Activated T-cell treated with anti-CD3 and anti-CD28 coated beads, Interleukin-2, amount 50 U/mL, for 4 hours (primary cell): ENCODE results near the gene DNMT1. TPM values are rescaled to one million over a fixed set of nuclear protein-coding genes. Genes with fewer than 3 reads are reported as not detected.
A peak's percentile ranks its signal among the peaks of the same experiment; 100 is the strongest.

ENCODE experiments used
- ATAC-seq, 2 donors: fragments of 200-7000 bp; cut with Tn5 transposase; one replicate each; pipeline ENCODE4 v1.10.0; 2021
- DNase-seq: peaks from one replicate; pipeline ENCODE4 v3.0.0-alpha.2; 2020
- H3K27me3 Mint-ChIP-seq: one replicate; pipeline ENCODE4 v1.8.0; 2021; ENCODE audit warnings: low read depth, mixed read lengths
- H3K36me3 Mint-ChIP-seq: one replicate; pipeline ENCODE4 v1.8.0; 2022; ENCODE audit warnings: mixed read lengths; ENCODE audit not compliant: insufficient read depth
- H3K4me1 Mint-ChIP-seq: one replicate; pipeline ENCODE4 v1.8.0; 2021; ENCODE audit warnings: low read depth, mixed read lengths
- H3K4me3 Mint-ChIP-seq: one replicate; pipeline ENCODE4 v1.8.0; 2021; ENCODE audit warnings: mild to moderate bottlenecking, moderate library complexity, mixed read lengths
- H3K9me3 Mint-ChIP-seq: one replicate; pipeline ENCODE4 v1.8.0; 2021; ENCODE audit warnings: mixed read lengths
- total RNA-seq, 3 donors: library from RNA; stranded (reverse); gene quantifications; one replicate each; pipeline ENCODE4 v1.2.1, GENCODE V29; 2021

The DNMT1 gene
- total RNA-seq, 3 donors from 2014 or later, result 353 to 433 (median 355) TPM

GRCh38 chr19:10135551-10136334, 59.0 kb downstream of the DNMT1 start:
- peaks cover 5% of the 10 kb centered on the region for H3K4me1 Mint-ChIP-seq
- no peak overlapping the region for H3K4me3 Mint-ChIP-seq
- DNase-seq (no peak), ATAC-seq (no peak)
- H3K9me3 Mint-ChIP-seq, result no peaks in the 10 kb centered on the region
- peaks cover 34% of the 10 kb centered on the region for H3K36me3 Mint-ChIP-seq
- no peaks in the 10 kb centered on the region for H3K27me3 Mint-ChIP-seq

DNA sequence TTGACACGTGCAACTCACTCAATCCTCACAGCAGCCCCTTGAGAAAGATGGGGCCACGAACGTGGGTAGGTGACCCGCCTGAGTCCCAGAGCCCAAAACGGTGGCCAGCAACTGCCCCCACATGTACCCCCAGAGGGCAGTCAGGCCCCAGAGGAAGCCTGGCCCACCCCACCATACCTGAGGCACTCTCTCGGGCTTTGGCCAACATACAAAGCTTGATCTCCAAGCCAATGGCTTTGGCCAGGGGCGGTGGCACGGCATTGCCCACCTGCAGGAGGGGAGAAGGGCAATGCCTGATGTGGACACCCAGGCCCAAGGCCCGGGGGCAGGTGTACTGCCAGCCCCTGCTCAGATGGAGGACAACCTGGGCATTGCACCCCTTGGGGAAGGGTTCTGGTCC, 60.7 kb downstream of the DNMT1 start:
- H3K9me3 Mint-ChIP-seq, result no peaks in the 10 kb centered on the region
- ATAC-seq (no peak), DNase-seq (no peak)
- H3K36me3 Mint-ChIP-seq, result peaks cover 26% of the 10 kb centered on the region
- H3K27me3 Mint-ChIP-seq, result no peaks in the 10 kb centered on the region
- H3K4me3 Mint-ChIP-seq, result no peak overlapping the region
- no peaks in the 10 kb centered on the region for H3K4me1 Mint-ChIP-seq

GRCh38 chr19:10133596-10133995, 61.2 kb downstream of the DNMT1 start:
- Mint-ChIP-seq H3K36me3 (peaks cover 25% of the 10 kb centered on the region), H3K4me1 (no peaks in the 10 kb centered on the region), H3K9me3 (no peaks in the 10 kb centered on the region), H3K27me3 (no peaks in the 10 kb centered on the region), H3K4me3 (no peak overlapping the region)
- DNase-seq (no peak), ATAC-seq (no peak)

DNA sequence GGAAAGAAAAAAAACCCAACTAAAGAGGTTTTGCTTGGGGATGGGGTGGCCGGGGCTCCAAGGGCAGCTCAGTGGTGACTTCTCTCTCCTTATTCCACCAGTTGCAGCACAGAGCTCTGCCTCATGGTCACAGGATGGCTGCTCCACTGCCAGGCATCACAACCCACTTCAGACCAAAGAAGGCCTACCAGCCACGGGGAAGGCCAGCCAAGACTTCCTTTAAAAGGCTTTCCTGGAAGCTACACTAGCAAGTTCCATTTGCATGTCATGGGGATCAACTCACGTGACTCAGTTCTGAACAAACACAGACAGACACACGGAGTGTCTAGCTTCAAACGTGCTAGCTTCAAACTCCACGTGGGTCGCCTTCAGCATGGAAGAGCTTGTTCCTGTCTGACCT, 61.8 kb downstream of the DNMT1 start:
- no peak for DNase-seq
- peaks cover 22% of the 10 kb centered on the region for H3K36me3 Mint-ChIP-seq
- H3K27me3 Mint-ChIP-seq, result no peaks in the 10 kb centered on the region
- H3K9me3 Mint-ChIP-seq, result no peaks in the 10 kb centered on the region
- no peak for ATAC-seq
- H3K4me3 Mint-ChIP-seq, result no peak overlapping the region
- no peaks in the 10 kb centered on the region for H3K4me1 Mint-ChIP-seq

- no peak for ATAC-seq
- DNase-seq, result no peak
- Mint-ChIP-seq H3K9me3 (no peaks in the 10 kb centered on the region), H3K27me3 (no peaks in the 10 kb centered on the region), H3K4me1 (no peaks in the 10 kb centered on the region), H3K36me3 (peaks cover 3% of the 10 kb centered on the region), H3K4me3 (no peak overlapping the region)
Observed at GRCh38 chr19:10126213-10126639, 68.5 kb downstream of the DNMT1 start.

DNA sequence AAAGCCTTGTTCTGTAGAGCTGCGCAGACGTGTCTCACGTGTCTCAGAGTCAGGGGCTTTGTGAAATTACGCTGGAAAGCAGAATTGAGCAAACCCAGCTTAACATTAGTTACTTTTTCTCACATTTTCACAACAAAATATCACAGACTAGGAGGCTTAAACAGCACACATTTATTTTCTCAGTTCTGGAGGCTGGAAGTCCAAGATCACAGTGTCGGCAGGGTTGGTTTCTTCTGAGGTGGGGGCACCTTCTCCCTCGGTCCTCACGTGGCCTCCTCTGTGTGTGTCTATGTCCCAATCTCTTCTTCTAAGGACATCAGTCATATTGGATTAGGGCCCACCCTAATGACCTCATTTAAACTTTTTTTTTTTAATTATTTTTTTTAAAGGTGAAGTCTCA, 70.3 kb downstream of the DNMT1 start:
- DNase-seq (no peak), ATAC-seq (no peak)
- Mint-ChIP-seq H3K4me1 (peaks cover 8% of the 10 kb centered on the region), H3K36me3 (peaks cover 3% of the 10 kb centered on the region), H3K27me3 (no peaks in the 10 kb centered on the region), H3K9me3 (no peaks in the 10 kb centered on the region), H3K4me3 (no peak overlapping the region)

GRCh38 chr19:10122045-10122444, 72.7 kb downstream of the DNMT1 start:
- Mint-ChIP-seq H3K4me3 (no peak overlapping the region), H3K36me3 (peaks cover 12% of the 10 kb centered on the region), H3K27me3 (no peaks in the 10 kb centered on the region), H3K4me1 (peaks cover 20% of the 10 kb centered on the region), H3K9me3 (no peaks in the 10 kb centered on the region)
- ATAC-seq, result no peak
- DNase-seq, result no peak

GRCh38 chr19:10120538-10121189, 74.1 kb downstream of the DNMT1 start:
- no peak overlapping the region for H3K4me3 Mint-ChIP-seq
- peaks cover 16% of the 10 kb centered on the region for H3K36me3 Mint-ChIP-seq
- no peak for DNase-seq

GRCh38 chr19:10118960-10119359, 75.8 kb downstream of the DNMT1 start:
- Mint-ChIP-seq H3K27me3 (no peaks in the 10 kb centered on the region), H3K9me3 (no peaks in the 10 kb centered on the region), H3K4me3 (peak overlapping the region; percentile 97), H3K4me1 (peaks cover 33% of the 10 kb centered on the region), H3K36me3 (peaks cover 16% of the 10 kb centered on the region)
- DNase-seq (no peak), ATAC-seq (no peak)

More at GRCh38 chr19:10120538-10121189, 74.1 kb downstream of the DNMT1 start:
- Mint-ChIP-seq H3K4me1 (peaks cover 30% of the 10 kb centered on the region), H3K27me3 (no peaks in the 10 kb centered on the region), H3K9me3 (no peaks in the 10 kb centered on the region)
- ATAC-seq, result no peak

DNA sequence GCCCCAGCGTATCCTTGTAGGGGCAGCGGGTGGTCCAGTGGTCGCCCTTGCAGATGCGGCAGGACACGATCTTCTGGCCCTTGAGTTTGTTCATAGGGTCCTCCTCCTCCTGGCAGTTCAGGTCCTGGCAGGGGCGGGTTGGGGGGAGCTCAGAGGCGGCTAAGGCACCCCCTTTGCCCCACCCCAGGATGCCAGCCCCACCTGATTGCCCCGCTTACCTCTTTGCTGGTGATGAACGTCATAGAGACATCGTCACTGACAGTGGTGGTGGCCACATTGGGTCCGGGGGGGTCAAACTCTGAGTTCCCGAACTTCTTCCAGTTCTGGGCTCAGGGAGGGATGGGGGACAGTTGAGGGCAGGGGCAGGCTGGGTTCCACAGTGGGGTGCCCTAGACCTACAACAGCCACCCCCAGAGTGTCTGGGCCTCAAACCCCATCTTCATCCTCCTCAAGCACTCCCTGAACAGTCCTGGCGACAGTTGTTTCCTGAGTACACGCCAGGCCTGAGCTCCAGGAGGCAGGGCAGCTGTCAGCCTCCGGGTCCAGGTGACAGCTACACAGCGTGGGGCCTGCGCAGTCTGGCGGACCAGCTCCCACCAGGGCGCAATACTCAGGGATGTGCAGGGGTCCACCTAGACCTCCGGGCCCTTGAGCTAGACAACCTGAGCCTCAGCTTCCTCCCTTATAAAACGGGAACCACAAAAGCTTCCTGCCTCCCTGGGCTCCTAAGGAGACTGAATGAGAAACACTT, 77.7 kb downstream of the DNMT1 start:
- no peak for DNase-seq
- peaks cover 16% of the 10 kb centered on the region for H3K36me3 Mint-ChIP-seq
- H3K9me3 Mint-ChIP-seq, result no peaks in the 10 kb centered on the region
- peak overlapping the region; percentile 46 for H3K4me3 Mint-ChIP-seq
- ATAC-seq, result no peak
- H3K4me1 Mint-ChIP-seq, result peaks cover 46% of the 10 kb centered on the region
- H3K27me3 Mint-ChIP-seq, result no peaks in the 10 kb centered on the region

DNA sequence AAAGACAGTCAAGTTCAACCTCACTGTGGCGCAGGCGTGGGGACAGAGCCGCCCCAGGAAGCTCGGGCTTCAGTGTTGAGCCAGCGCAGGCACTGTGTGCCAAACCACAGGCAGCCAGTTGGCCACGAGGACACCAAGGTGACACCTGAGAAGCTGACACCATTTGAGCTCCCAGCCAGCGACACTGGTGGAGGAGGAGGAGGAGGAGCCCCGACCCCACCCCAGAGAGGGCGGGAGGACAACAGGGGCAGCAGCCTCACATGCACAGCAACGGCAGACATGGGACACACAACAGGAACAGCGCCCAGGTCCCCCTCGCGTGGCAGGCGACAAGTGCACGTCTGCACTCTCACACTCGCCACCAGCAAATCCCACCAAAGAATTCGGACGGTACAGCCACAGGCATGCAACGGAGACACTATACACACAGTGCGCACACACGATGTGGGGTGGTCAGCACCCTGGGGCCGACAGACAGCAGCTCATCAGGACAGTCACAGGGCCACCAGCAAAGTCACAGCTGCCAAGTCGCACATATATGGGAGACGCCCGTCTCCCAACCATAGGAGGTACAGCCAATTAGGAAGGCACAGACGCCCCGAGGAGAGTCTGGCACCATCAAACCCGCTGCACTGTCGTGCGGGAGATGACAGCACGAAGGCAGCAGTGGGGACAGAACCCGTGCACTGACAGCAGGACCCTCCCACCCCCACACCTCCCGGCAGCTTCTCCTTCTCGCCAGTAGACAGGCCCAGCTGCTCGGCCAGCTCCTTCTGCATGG, 78.5 kb downstream of the DNMT1 start:
- H3K9me3 Mint-ChIP-seq, result no peaks in the 10 kb centered on the region
- DNase-seq (no peak), ATAC-seq (no peak)
- H3K4me3 Mint-ChIP-seq, result peak overlapping the region; percentile 56
- H3K4me1 Mint-ChIP-seq, result peaks cover 53% of the 10 kb centered on the region
- no peaks in the 10 kb centered on the region for H3K27me3 Mint-ChIP-seq
- H3K36me3 Mint-ChIP-seq, result peaks cover 21% of the 10 kb centered on the region

DNA sequence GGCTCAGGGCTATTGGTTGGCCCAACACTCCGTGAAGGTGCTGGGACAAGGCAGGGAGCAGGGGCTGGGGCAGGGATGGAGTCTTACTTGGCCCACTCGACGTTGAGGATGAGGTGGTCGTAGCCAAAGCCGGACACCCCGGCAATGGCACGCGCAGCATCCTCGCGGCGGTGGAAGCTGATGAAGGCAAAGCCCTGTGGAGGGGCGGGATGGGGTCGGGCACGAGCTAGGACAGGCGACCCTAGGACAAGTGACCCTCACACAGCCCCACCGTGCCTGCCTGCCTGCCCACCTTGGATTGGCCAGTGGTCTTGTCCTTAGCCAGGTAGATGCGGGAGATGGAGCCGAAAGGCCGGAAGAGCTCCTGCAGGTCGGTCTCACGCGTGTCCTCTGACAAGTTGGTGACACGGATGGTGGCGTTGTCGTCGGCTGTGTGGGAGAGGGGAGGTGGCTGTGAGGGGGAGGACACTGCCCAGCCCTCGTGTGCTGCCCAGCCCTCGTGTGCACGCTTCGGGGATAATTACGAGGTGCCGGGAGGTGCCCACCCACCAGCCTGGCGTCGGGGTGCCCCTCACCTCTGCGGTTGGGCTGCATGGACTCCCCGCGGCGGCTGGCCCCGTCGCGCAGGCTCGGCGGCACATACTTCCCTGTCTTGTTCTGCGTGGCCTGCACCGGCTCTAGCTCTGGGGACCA, 79.2 kb downstream of the DNMT1 start:
- no peak overlapping the region for H3K4me3 Mint-ChIP-seq
- DNase-seq (no peak), ATAC-seq (no peak)
- no peaks in the 10 kb centered on the region for H3K27me3 Mint-ChIP-seq
- H3K9me3 Mint-ChIP-seq, result no peaks in the 10 kb centered on the region
- peaks cover 56% of the 10 kb centered on the region for H3K4me1 Mint-ChIP-seq
- H3K36me3 Mint-ChIP-seq, result peaks cover 25% of the 10 kb centered on the region

GRCh38 chr19:10114651-10115391, 79.9 kb downstream of the DNMT1 start:
- DNase-seq (no peak), ATAC-seq (no peak)
- H3K27me3 Mint-ChIP-seq, result no peaks in the 10 kb centered on the region
- peak overlapping the region; percentile 19 for H3K4me3 Mint-ChIP-seq
- no peaks in the 10 kb centered on the region for H3K9me3 Mint-ChIP-seq
- peaks cover 26% of the 10 kb centered on the region for H3K36me3 Mint-ChIP-seq
- peaks cover 58% of the 10 kb centered on the region for H3K4me1 Mint-ChIP-seq
